Right forelimb (tissue), 1 donor: Measurements from ENCODE around the gene ABCC1.
"Not testable (repeated sequence)": the region's sequence is repeated elsewhere in the genome, so short reads cannot be mapped to it uniquely, and the experiment has no call there.

ENCODE experiments used
- DNase-seq: peaks from one replicate; pipeline ENCODE4 v3.0.0-alpha.2; 2018

ABCC1 gene

DNA sequence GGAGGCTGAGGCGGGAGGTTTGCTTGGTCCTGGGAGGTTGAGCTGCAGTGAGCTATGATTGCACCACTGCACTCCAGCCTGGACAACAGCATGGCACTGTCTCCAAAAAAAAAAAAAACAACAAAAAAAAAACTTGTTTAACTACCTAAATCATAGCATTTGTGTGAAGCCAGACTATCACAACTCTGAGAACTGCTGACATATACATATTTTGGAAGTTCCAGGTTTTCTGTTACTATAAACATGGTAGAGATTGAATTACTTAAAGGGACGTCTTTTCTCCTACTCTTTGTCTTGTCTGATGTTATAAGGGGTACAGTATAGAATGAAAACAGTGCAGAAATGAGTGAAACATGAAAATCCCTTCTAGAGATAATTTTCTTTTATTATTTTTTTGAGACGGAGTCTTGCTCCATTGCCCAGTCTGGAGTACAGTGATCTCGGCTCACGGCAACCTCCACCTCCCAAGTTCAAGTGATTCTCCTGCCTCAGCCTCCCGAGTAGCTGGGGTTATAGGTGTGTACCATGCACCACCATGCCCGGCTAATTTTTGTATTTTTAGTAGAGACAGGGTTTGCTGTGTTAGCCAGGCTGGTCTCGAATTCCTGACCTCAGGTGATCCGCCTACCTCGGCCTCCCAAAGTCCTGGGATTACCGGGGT lies 18.4 kb downstream of the ABCC1 start:
- no peak for DNase-seq

DNA sequence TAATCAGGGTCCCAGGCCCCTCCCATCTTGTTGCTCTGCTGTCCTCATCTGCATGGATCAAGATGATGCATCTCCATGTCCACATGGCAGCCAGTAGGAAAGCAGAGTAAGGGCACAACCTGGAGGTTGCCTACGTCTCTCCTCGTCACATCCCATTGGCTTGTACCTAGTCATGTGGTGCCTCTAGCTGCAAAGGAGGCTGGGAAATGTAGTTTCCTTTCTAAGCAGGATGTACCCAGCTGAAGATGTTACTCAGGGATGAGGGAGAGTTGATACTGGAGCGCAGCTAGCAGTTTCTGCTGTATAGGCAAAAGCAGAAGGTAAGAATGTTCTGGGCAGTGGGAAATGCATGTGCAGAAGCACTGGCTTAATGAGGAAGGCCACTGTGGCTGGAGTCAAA lies 20.8 kb downstream of the ABCC1 start:
- DNase-seq, result no peak

DNA sequence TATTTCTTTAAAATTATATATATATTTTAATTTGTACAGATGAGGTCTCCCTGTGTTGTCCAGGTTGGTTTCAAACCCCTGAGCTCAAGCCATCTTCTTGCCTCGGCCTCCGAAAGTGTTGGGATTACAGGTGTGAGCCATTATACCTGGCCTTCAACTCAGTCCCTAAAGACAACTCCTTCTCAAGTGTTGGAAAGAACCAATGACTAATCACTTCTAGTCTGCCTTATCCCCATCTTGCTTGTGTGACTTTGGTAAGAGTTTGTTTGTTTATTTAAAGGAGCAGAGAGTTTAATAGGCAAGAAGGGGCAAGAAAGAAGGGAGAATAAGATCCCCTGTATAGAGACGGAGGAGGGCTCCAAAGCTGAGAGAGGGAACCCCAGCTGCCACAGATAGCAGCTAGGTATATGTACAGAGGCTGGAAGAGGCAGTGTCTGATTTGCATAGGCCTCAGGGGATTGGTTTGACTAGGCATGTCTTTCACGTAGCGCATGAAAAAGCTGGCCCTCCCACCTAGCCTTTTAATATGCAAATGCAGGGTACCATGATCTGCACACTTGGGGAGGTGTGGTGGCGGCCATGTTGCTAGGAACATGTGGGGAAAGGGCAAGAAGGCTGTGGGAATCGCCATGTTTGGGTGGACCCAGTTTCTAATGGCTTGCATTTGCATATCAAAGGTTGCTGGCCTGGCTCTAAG lies 21.5 kb downstream of the ABCC1 start:
- DNase-seq, result no peak

DNA sequence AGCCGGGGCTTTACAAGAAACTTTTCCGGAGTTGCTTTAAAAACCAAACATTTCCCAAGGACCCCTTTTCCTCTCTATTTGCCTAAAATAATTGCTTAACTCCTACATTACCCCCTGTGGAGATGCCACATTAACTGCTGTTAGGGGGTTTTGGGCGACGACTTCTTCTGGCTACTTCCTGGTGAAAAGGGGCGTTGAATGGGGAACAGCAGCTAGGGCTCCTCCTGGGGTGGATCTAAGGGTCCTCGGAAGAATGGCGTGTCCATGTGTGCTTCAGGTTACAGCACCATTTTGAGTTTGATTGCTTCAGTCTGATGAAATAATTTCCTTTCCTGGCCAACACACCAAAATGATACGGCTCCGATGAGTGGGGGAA lies 22.0 kb downstream of the ABCC1 start:
- no peak for DNase-seq

DNA sequence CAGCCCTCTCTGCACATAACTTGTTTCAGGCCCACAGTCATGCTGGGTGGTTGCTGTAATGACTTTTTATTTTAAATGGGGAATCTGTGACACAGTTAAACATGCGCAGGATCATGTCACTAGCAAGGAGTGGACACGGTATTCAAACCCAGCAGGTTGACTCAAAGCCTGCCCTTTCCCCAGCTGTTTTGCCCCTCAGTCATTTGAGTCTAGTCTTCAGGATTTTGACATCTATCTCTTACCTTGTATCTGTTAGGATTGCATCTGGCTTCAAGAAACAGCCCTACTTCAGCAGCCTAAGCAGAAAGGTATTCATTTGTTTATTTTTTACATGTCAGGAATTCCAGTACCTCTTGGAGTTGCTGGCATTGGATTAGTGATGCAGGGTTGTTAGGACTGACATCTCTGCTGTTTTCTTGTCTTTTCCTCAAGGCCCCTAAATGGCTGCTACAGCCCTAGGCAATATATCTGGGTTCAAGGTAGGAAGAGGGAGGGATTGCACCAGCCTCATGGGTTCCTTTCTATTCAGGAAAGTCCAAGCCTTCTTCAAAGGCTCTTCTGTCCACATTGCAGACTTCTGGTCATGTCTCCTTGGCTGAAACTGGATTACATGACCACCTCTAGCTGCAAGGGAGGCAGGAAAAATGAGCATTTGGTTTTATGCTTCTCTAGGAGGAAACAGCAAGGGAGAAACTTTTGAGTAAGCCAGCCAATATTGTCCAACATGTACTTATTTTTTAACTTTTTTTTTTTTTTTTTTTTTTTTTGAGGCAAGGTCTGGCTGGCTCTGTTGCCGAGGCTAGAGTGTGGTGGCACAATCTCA lies 22.8 kb downstream of the ABCC1 start:
- no peak for DNase-seq

DNA sequence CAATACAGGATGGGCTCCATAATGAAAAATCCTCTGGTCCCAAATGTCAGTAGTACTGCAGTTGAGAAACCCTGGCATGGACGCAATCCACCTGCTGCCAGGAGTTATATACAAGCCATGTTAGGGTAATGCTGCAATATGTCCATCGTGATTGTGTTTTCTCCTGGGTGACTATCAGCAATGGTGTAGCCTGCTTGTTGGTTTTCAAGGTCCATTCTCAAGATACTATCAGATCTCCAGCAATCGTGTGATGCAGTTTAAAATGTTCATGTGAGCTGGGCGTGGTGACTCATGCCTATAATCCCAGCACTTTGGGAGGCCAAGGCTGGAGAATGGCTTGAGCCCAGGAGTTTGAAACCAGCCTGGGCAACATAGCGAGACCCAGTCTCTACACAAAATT lies 24.0 kb downstream of the ABCC1 start:
- no peak for DNase-seq

DNA sequence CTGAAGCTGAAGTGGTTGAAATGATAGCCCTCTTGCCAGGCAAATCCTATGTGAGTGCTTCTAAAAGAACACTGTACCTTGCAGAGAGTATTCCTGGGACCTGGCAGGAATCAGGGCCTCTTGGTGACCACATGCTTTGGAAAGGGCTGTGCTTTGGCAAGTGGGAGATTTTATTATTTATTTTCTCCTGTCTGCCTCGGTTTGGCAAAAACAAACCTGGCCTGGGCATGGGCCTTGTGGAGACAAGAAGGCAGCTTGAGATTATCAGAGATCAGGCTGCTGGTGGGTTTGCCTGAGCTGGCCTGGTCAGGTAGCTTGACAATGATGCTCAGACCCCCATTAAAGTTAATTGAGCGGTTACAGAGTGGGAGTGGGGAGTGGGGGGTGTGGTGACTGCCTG lies 24.6 kb downstream of the ABCC1 start:
- DNase-seq, result no peak

DNA sequence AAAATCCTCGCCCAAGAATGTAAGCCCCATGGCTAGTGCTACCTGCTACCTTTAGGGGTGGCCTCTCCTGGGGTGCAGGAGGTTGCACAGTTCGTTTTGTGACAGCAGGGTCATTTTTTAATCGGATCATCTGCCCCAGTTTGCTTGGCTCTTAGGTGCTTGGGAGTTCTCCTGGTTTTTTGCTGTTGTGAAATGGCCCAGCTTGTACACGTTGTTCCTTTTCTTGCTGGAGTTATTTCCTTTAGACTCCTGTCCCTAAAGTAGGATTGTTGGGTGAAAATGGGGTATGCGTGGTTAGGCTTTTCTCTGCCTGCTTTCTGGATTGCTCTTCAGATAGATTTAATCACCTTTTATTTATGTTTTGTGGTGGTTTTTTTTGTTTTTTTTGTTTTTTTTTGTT lies 25.8 kb downstream of the ABCC1 start:
- no peak for DNase-seq

DNA sequence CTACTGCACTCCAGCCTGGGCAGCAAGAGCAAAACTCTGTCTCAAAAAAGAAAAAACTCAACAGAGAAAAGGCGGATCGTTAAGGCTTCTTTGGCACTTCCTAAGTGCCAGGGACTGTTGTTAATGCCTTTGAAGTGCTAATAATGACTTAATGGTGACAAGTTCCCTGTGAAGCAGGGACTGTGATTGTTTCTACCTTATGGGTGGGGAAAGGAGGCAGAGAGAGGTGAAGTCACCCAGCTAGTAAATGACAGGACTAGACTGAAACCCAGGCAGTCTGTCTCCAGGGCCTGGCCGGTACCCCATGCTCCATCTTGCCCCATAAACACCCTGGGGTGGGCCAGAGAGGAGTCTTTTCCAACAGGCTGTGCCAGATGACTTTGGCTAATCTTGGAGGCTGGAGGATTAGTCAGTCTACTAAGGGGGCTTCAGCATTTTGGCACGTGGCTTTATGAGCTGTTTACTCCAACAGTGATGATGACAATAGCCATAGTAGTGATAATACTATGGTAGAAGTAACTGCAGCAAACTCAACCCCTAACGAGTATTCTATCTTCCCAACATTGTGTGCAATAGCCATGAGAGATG lies 26.9 kb downstream of the ABCC1 start:
- no peak for DNase-seq

DNA sequence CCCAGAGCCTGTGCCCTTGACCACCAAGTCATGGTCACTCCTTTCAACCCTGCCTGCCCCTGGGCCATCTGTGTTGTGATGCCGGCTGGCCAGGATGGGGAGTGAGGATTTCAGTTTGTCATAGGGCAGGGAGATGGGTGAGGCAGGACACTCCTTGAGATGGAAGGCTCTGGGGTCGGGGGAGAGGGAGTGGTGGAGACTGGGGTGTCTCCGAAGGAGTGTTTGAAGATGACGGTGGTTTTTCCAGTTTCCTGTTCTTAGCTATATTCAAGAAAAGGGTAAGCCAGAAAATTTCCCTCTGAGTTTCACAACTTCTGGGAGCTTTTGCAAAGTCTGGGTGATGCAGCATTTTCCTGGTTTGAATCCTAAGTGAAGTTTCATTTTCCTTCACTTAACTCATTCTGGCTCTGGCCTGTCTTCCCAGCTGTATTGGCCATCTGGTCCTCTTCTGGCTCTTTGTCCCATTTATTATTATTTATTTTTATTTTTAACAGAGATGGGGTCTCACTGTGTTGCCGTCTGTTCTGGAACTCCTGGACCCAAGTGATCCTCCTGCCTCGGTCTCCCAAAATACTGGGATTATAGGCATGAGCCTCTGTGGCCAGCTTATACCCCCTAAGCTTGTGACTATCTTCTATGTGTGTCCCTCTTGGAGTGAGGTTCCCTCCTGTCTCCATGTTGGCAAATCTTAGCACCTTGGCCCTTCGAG lies 27.7 kb downstream of the ABCC1 start:
- no peak for DNase-seq

DNA sequence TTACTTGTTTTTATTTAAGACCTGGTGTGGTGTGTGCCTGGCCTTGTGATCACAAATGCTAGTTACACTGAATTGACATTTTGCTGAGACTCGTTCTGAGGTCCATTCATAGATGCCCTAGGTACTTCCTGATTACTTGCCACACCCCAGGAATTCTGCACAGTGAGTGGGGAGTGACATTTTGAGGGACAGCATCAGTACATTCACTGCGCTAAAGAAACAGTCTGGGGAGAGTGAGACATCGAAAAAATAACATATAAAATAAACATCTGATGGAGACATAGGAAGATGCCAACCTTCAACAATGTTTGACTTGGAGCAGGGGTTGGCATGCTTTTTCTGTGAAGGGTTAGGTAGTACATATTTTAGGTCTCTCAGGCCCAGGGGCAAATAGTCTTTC lies 30.4 kb downstream of the ABCC1 start:
- no peak for DNase-seq

DNA sequence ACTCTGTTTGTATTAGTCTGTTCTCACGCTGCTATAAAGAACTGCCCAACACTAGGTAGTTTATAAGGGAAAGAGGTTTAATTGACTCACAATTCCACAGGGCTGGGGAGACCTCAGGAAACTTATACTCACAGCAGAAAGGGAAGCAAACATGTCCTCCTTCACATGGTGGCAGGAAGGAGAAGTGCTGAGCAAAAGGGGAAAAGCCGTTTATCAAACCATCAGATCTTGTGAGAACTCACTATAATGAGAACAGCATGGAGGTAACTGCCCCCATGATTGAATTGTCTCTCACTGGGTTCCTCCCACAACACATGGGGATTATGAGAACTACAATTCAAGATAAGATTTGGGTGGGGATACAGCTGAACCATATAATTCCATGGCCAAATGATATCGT lies 30.9 kb downstream of the ABCC1 start:
- no peak for DNase-seq

DNA sequence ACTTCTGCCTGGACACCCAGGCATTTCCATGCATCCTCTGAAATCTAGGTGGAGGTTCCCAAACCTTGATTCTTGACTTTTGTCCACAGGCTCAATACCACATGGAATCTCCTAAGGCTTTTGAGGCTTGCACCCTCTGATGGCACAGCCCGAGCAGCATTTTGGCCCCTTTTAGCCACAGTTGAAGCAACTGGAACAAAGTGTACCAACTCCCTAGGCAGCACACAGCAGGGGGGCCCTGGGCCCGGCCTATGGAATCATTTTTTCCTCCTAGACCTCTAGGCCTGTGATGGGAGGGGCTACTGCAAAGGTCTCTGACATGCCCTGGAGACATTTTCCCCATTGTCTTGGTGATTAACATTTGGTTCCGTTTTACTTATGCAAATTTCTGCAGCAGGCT lies 32.0 kb downstream of the ABCC1 start:
- no peak for DNase-seq

DNA sequence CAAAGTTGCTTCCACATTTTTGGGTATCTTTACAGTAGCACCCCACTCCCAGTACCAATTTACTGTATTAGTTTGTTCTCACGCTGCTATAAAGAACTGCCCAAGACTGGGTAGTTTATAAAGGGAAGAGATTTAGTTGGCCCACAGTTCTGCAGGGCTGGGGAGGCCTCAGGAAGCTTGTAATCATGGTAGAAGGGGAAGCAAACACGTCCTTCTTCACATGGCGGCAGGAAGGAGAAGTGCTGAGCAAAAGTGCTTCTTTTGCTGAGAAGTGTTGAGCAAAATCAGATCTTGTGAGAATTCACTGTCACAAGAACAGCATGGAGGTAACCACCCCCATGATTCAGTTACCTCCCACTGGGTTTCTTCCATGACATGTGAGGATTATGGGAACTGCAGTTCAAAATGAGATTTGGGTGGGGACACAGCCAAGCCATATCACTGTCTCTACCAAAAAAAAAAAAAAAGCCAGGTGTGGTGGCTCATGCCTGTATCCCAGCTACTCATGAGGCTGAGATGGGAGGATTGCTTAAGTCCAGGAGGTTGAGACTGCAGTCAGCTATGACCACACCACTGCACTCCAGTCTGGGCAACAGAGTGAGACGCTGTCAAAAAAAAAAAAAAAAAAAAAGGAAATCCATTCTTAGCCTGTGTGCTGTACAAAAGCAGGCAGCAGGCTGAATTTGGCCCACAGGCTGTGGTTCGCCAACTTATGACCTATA lies 32.9 kb downstream of the ABCC1 start:
- DNase-seq, result not testable (repeated sequence)

DNA sequence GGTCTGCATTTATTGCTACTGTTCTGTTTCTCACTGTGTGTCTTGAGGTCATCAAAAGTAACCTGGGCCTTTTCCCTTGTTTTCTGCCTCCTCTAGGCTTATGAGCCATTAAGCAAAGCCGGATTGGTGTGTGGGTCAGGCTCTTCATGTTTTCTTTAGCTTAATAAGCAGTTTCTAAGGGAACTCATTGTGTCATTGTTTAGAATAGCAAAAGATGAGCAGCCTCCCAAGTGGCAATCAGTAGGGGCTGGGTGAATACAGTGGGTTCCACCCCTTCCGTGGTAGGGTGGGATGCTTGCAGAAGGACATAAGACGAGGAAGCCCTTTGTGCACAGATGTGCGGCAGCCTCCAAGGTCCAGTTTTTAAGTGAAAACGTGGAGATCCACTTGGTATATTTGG lies 34.5 kb downstream of the ABCC1 start:
- DNase-seq, result no peak

DNA sequence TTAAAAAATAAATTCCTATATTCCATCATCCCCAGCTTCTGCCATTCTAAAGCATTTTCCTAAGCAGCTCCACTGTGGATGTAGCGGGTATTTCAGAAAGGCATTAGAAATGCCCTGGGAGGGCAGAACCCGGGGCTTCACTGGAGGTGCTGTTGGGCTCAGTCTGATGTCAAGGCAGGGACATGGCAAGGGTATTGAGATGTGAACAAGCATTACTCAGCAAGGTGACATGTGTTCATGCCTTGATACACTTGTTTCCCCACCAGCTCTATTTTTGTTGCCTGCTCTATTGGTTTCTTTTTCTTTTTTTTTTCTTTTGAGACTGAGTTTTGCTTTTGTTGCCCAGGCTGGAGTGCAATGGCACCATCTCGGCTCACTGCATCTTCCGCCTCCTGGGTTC lies 35.7 kb downstream of the ABCC1 start:
- no peak for DNase-seq

DNA sequence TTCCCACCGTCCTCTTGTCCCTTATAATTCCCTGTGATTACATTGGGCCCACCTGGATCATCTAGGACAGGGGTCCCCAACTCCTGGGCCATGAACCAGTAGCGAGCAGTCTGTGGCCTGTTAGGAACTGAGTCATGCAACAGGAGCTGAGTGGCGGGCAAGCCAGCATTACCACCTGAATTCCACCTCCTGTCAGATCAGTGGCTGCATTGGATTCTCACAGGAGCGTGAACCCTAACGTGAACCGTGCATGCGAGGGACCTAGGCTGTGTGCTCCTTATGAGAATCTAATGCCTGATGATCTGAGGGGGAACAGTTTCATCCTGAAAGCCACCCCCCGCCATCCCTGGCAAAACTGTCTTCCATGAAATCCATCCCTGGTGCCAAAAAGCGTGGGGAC lies 36.8 kb downstream of the ABCC1 start:
- no peak for DNase-seq

DNA sequence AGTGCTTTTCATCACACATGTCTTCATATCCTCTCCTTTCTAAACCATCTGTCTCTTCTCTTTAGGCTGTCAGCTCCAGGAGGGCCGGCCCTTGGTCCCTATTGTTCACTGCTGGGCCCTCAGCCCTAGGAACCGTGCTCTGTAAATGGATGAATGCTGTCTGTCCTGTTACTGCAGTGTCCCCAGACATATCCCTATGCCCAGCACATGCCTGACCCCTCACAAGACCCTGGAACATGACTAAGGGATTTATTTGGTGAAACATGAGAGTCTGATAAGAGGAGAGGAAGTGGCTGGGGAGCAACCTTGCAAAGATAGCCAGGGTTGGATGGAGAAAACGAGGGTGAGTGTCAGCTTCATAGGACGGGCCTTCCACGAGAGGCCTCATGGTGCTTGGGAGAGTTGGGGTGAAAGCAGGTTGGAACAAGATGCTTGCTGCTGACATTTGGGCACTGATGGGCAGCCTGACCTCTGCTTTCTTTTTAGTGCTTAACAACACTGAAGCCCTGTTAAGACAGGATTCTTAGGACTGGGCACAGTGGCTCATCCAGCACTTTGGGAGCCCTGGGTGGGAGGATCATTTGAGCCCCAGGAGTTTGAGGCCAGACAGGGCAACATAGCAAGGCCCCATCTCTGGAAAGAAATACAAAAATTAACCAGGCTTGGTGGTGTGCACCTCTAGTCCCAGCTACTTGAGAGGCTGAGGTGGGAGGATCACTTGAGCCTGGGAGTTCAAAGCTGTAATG lies 39.0 kb downstream of the ABCC1 start:
- DNase-seq, result no peak

DNA sequence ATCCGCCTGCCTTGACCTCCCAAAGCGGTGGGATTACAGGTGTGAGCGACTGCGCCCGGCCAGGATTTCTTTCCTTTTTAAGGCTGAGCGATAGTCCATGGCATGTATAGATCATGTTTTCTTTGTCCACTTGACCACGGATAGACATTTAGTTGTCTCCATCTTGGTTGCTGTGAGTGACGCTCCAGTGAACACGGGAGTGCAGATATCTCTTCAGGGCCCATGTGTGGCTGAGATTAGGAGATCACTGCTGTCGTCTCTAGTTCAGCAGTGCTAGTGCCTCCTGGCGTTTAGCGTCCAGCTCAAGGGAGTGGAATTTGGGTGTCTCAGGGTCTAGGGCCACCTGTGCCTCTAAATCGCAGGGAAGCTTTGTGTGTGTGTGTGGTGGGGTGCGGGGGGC lies 41.5 kb downstream of the ABCC1 start:
- no peak for DNase-seq

DNA sequence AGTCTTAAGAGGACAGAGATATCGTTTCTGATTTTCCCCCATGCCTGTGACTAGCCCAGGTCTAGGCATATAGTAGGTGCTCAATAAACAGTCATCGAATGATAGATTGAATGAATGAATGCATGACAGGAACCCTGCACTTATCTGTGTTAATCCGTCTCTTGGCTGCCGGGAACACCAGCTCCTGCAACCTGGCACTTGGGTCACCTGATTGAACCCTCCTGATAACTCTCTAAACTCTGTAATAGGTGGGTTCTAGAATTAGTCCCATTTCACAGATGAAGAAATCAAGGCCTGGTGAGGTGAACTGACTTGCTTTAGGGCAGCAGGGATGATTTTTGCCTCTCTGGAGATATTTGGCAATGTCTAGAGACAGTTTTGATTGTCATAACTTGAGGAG lies 43.7 kb downstream of the ABCC1 start:
- DNase-seq, result no peak

DNA sequence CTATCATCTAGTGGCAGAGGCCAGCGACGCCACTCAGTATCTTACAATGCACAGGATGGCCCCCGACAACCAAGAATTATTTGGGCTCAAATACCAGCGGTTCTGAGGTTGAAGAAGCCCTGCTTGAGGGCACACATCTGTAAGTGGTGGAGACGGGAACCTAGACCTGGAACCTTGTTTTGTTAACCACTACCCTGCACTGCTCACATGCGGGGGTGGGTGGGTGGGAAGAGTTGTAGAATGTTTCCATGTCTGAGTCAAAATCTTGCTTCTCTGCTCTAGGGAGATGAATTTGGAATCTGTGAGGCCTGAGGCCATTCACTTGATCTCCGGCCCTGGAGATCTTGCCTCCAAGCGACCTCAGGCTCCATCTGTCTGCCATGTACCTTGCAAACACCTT lies 44.1 kb downstream of the ABCC1 start:
- DNase-seq, result no peak
